Measurements from ENCODE around the gene SHISA4. TPM values are rescaled to one million over a fixed set of nuclear protein-coding genes. Genes with fewer than 3 reads are reported as not detected.

SHISA4 gene
- total RNA-seq, 6 donors from 2014 or later, result 4.6 to 20.9 (median 11.8) TPM

DNA sequence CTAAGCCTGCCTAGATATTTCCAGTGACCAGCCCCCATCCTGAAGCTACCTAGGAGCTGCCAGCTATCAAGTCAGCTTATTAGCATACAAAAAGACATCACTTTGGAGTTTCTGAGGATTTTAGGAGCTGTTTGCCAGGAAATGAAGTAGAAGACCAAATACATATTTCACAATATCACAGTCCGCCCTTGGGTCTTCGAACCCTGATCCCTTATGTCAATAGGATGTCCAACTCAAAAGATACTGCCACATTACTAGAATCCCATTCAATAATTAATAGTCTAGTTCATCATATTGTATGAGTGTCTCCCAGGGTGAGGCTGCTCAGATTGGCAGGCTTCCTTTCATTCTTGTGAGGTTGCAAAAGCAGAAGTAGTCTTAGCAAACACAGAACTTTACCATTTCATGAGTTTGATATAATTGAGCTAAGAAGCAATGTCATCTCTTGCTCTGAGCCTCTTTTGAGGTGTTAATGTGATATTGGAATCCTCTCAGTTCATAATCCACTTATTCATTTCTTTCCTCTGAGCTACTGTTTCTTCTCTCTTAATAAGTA is 46.1 kb upstream of the SHISA4 start:
- TF ChIP-seq EP300 (IDR thresholded peaks at IDR 0.05) (no peak), POLR2A (IDR thresholded peaks at IDR 0.05) (no peak), POLR2AphosphoS5 (IDR thresholded peaks at IDR 0.05) (no peak)
- TF ChIP-seq, protein P1, sequence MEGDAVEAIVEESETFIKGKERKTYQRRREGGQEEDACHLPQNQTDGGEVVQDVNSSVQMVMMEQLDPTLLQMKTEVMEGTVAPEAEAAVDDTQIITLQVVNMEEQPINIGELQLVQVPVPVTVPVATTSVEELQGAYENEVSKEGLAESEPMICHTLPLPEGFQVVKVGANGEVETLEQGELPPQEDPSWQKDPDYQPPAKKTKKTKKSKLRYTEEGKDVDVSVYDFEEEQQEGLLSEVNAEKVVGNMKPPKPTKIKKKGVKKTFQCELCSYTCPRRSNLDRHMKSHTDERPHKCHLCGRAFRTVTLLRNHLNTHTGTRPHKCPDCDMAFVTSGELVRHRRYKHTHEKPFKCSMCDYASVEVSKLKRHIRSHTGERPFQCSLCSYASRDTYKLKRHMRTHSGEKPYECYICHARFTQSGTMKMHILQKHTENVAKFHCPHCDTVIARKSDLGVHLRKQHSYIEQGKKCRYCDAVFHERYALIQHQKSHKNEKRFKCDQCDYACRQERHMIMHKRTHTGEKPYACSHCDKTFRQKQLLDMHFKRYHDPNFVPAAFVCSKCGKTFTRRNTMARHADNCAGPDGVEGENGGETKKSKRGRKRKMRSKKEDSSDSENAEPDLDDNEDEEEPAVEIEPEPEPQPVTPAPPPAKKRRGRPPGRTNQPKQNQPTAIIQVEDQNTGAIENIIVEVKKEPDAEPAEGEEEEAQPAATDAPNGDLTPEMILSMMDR (IDR thresholded peaks at IDR 0.05), result no peak
- no peak overlapping the region for H3K27ac ChIP-seq
- peaks cover 0 to 4% (median under 1%) of the 10 kb centered on the region in 4 donors for H3K36me3 ChIP-seq
- H3K27me3 ChIP-seq, result no peaks in the 10 kb centered on the region
- ATAC-seq (ENCODE audit: low FRiP score in 2 of 2), result no peak
- H3K4me3 ChIP-seq, result no peak overlapping the region
- WGBS, 2 donors, result 59 to 71% methylated on average over 2 of the region's 2 CpGs
- no peaks in the 10 kb centered on the region for H3K9me3 ChIP-seq
- H3K4me1 ChIP-seq, result peaks cover 0 to 24% (median 5%) of the 10 kb centered on the region in 4 donors
- DNase-seq, result no peak

DNA sequence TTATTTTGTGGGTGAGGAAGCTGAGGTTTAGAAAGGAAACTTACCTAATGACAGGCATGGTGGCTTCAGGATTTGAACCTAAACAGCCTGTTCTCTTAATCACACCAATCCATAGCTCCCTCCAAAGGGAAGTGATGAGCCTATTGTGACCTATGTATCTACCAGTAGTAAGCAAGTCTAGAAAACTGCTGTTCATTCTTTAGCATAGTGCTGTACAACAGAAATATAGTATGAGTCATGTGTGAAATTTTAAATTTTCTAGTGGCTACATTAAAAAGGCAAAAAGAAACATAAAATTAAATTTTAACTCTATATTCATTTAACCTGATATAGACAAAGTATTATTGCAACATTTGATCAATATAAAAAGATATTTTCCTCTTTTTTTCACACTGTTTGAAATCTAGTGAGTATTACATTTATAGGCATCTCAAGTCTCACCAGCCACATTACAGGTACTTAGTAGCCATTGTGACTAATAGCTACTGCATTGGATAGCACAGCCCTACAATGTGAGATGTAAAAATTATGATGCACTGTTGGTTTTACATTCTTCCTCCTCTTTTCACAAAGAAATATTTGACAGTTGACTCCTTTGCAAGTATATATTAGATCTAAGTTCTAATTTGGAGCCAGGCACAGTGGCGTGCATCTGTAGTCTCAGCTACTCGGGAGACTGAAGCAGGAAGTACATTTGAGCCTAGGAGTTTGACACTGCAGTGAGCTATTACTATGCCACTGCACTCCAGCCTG is 43.2 kb upstream of the SHISA4 start:
- no peak for TF ChIP-seq POLR2AphosphoS5 (IDR thresholded peaks at IDR 0.05)
- TF ChIP-seq EP300 (IDR thresholded peaks at IDR 0.05), result no peak
- no peak for TF ChIP-seq POLR2A (IDR thresholded peaks at IDR 0.05)
- TF ChIP-seq, protein P1 (IDR thresholded peaks at IDR 0.05), result no peak
- ATAC-seq (ENCODE audit: low FRiP score in 2 of 2) (no peak), DNase-seq (no peak)
- 64 to 74% methylated on average over 2 of the region's 2 CpGs for WGBS, 2 donors
- Histone ChIP-seq H3K4me1 (peaks cover 3 to 23% (median 15%) of the 10 kb centered on the region in 4 donors), H3K27me3 (no peaks in the 10 kb centered on the region), H3K27ac (no peak overlapping the region), H3K4me3 (no peak overlapping the region), H3K36me3 (peaks cover 0 to 29% (median 5%) of the 10 kb centered on the region in 4 donors), H3K9me3 (no peaks in the 10 kb centered on the region)

DNA sequence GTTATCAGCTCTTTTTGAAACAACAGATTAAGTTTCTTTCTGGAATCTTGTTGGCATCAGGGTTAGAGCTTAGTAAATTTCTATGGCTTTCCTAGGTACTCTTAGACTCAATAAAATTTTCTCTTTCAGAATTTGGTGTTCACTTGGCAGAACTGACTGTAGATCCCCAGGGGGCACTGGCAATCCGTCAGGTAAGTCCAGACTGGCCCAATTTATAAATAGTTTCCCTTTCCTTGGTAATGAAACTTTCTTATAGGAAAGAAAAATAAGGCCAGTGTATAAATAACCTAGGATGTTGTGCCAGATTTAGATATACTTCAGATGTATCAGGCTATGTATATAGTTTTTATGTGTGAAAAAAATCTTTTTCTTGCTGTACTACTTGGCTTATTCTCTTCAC is 41.5 kb upstream of the SHISA4 start:
- no peak for ATAC-seq (ENCODE audit: low FRiP score in 2 of 2)
- no peak overlapping the region for H3K27ac ChIP-seq
- peaks cover 6 to 29% (median 17%) of the 10 kb centered on the region in 4 donors for H3K4me1 ChIP-seq
- no peaks in the 10 kb centered on the region for H3K9me3 ChIP-seq
- no peak for DNase-seq
- peaks cover 3 to 44% (median 8%) of the 10 kb centered on the region in 4 donors for H3K36me3 ChIP-seq
- H3K4me3 ChIP-seq, result no peak overlapping the region
- TF ChIP-seq EP300 (IDR thresholded peaks at IDR 0.05), result no peak
- TF ChIP-seq POLR2AphosphoS5 (IDR thresholded peaks at IDR 0.05), result no peak
- TF ChIP-seq, protein P1 (IDR thresholded peaks at IDR 0.05), result no peak
- no peak for TF ChIP-seq POLR2A (IDR thresholded peaks at IDR 0.05)
- 74 to 91% methylated on average over 1 of the region's 1 CpG for WGBS, 2 donors
- no peaks in the 10 kb centered on the region for H3K27me3 ChIP-seq

DNA sequence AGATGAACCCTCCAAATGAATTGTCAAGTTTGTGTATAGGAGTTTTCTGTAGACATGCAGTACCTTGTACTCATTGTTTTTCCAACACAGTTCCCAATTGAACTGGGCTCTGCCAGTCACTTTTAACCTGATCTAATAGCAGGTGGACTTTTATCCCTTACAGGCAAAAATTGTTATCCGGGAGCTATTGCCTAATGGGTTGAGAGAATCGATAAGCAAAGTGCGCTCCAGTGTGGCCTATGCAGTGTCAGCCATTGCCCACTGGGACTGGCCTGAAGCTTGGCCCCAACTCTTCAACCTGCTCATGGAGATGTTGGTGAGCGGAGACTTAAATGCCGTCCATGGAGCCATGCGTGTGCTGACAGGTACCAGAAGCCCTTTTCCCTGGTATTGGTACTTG is 40.5 kb upstream of the SHISA4 start:
- Histone ChIP-seq H3K4me3 (no peak overlapping the region), H3K4me1 (peaks cover 6 to 25% (median 17%) of the 10 kb centered on the region in 4 donors), H3K9me3 (no peaks in the 10 kb centered on the region), H3K27ac (no peak overlapping the region), H3K36me3 (peaks cover 12 to 55% (median 19%) of the 10 kb centered on the region in 4 donors), H3K27me3 (no peaks in the 10 kb centered on the region)
- TF ChIP-seq, protein P1 (IDR thresholded peaks at IDR 0.05), result no peak
- no peak for TF ChIP-seq POLR2AphosphoS5 (IDR thresholded peaks at IDR 0.05)
- TF ChIP-seq POLR2A (IDR thresholded peaks at IDR 0.05), result no peak
- TF ChIP-seq EP300 (IDR thresholded peaks at IDR 0.05), result no peak
- DNase-seq, result no peak
- ATAC-seq (ENCODE audit: low FRiP score in 2 of 2), result no peak
- 93 to 95% methylated on average over 6 of the region's 6 CpGs for WGBS, 2 donors

Measured in upper lobe of left lung (tissue), 6 donors.